Thyroid gland (tissue), 4 donors: ENCODE data around the gene STK10.

Experiments used
- CTCF ChIP-seq, 6 experiments: fragments of 200-600 bp in 3 of 6; fragments of 450-650 bp in 3 of 6; sonication (generic) in 3 of 6; IDR thresholded peaks; one replicate each; pipeline ENCODE4 v1.5.1; 2016 to 2019; ENCODE audit warnings: antibody characterized with exemption in 6 of 6, mild to moderate bottlenecking in 2 of 6, inconsistent platforms in 1 of 6, moderate library complexity in 1 of 6
- POLR2A ChIP-seq, 2 donors: fragments of 450-650 bp; IDR thresholded peaks; one replicate each; pipeline ENCODE4 v1.6.1; 2017; ENCODE audit warnings: antibody characterized with exemption in 2 of 2, mild to moderate bottlenecking in 2 of 2, moderate library complexity in 1 of 2

DNA sequence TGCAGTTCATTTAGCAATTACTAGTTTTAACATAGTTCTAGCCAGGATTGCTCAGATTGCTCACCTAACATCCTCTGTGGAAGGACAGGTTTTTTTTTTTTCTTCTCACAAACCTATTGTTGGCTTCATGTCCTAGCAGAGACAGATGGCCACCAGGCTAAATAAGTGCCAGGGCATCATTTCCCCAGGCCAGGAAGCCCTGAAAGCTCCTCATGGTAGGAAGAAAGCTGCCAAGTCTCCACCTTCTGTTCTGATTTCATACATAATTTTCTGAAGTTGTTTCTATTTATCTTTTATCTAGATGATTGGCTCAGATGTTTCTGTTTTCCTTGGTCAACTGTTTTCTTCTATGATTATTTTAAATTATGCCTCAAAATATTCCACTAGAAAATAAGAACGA lies 37.0 kb upstream of the STK10 start:
- TF ChIP-seq CTCF (IDR thresholded peaks at IDR 0.05) (no peak), POLR2A (IDR thresholded peaks at IDR 0.05) (no peak)
